Body of pancreas (tissue), 4 donors: ENCODE measurements around the gene CLEC3B.

Experiments
- POLR2A ChIP-seq, 3 donors: fragments of 450-650 bp; IDR thresholded peaks; one replicate each; pipeline ENCODE4 v1.6.1; 2016; ENCODE audit warnings: antibody characterized with exemption in 3 of 3, mild to moderate bottlenecking in 2 of 3
- TF ChIP-seq, protein P1 (sequence below), 7 experiments: fragments of 450-650 bp in 4 of 7; fragments of 200-600 bp in 3 of 7; sonication (generic) in 3 of 7; IDR thresholded peaks; one replicate each; pipeline ENCODE4 v1.5.1; 2016 to 2019; ENCODE audit warnings: antibody characterized with exemption in 7 of 7

- TF ChIP-seq, protein P1, sequence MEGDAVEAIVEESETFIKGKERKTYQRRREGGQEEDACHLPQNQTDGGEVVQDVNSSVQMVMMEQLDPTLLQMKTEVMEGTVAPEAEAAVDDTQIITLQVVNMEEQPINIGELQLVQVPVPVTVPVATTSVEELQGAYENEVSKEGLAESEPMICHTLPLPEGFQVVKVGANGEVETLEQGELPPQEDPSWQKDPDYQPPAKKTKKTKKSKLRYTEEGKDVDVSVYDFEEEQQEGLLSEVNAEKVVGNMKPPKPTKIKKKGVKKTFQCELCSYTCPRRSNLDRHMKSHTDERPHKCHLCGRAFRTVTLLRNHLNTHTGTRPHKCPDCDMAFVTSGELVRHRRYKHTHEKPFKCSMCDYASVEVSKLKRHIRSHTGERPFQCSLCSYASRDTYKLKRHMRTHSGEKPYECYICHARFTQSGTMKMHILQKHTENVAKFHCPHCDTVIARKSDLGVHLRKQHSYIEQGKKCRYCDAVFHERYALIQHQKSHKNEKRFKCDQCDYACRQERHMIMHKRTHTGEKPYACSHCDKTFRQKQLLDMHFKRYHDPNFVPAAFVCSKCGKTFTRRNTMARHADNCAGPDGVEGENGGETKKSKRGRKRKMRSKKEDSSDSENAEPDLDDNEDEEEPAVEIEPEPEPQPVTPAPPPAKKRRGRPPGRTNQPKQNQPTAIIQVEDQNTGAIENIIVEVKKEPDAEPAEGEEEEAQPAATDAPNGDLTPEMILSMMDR (IDR thresholded peaks at IDR 0.05), result no peak
- no peak for TF ChIP-seq POLR2A (IDR thresholded peaks at IDR 0.05)
Measured at GRCh38 chr3:44981220-44981619, 44.9 kb upstream of the CLEC3B start.
